KMS-11 (cell line): ENCODE measurements around the gene CLTC.

Experiments used
- H2AFZ ChIP-seq: fragments of 200-600 bp; sonication (generic); 2 replicates; pipeline ENCODE4 v1.6.1; 2016; ENCODE audit warnings: antibody characterized with exemption, mixed run types, low read depth
- H3K27ac ChIP-seq: fragments of 200-600 bp; sonication (generic); 2 replicates; pipeline ENCODE4 v1.6.1; 2016; ENCODE audit warnings: mild to moderate bottlenecking, mixed run types
- H3K27me3 ChIP-seq: fragments of 200-600 bp; sonication (generic); 2 replicates; pipeline ENCODE4 v1.6.1; 2017; ENCODE audit warnings: mild to moderate bottlenecking, low read depth, mixed run types, moderate library complexity; ENCODE audit not compliant: insufficient read depth
- H3K36me3 ChIP-seq: fragments of 200-600 bp; sonication (generic); 2 replicates; pipeline ENCODE4 v1.6.1; 2017; ENCODE audit warnings: mild to moderate bottlenecking, mixed run types; ENCODE audit not compliant: insufficient read depth
- H3K4me1 ChIP-seq: fragments of 200-600 bp; sonication (generic); 2 replicates; pipeline ENCODE4 v1.6.1; 2016; ENCODE audit warnings: mild to moderate bottlenecking, low read depth, mixed run types; ENCODE audit not compliant: poor library complexity, severe bottlenecking
- H3K4me2 ChIP-seq: fragments of 200-600 bp; sonication (generic); 2 replicates; pipeline ENCODE4 v1.7.0; 2016; ENCODE audit warnings: mild to moderate bottlenecking, mixed run types
- H3K4me3 ChIP-seq: fragments of 200-600 bp; sonication (generic); IDR thresholded peaks from 2 replicates; pipeline ENCODE4 v1.6.1; 2017; ENCODE audit warnings: low read depth, low read length, mixed read lengths; ENCODE audit not compliant: insufficient read depth
- H3K79me2 ChIP-seq: fragments of 200-600 bp; sonication (generic); 2 replicates; pipeline ENCODE4 v1.6.1; 2016; ENCODE audit warnings: low read depth, mixed run types; ENCODE audit not compliant: insufficient read depth
- H3K9ac ChIP-seq: fragments of 200-600 bp; sonication (generic); 2 replicates; pipeline ENCODE4 v1.6.1; 2016; ENCODE audit warnings: mild to moderate bottlenecking, mixed run types
- H4K20me1 ChIP-seq: fragments of 200-600 bp; sonication (generic); 2 replicates; pipeline ENCODE4 v1.6.1; 2016; ENCODE audit warnings: mild to moderate bottlenecking, mixed run types; ENCODE audit not compliant: insufficient read depth
- TF ChIP-seq, protein P1 (sequence below): fragments of 200-600 bp; sonication (generic); conservative IDR thresholded peaks from 2 replicates; pipeline ENCODE4 v1.6.1; 2017; ENCODE audit warnings: low read depth, mild to moderate bottlenecking, antibody characterized with exemption, low read length, moderate library complexity, mixed read lengths

Gene CLTC

DNA sequence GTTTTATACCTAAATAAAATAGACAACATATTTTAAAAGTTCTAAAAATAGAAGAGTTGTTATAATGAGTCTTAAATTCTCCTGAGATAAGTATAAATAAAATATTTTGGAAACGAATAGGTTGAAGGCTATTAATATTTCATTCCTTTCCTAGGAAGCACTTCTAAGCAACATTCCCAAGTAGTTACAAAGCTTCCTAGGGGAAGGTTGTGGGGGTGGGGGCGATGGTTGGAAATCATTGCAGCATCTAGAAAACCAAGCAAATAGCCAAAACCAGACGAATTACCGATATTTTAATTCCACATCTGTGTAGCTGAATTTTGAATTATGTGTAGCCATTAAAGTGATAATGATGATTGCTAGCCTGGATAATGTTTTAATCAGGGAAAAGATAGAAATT lies 60.6 kb downstream of the CLTC start:
- Histone ChIP-seq H3K36me3 (peaks cover 39% of the 10 kb centered on the region; the same call in 1 of the 2 replicates), H4K20me1 (no peaks in the 10 kb centered on the region), H3K9ac (no peak overlapping the region), H3K27ac (no peak overlapping the region), H2AFZ (no peak overlapping the region), H3K4me1 (no peaks in the 10 kb centered on the region), H3K4me2 (no peak overlapping the region), H3K79me2 (peaks cover under 1% of the 10 kb centered on the region; the same call in 1 of the 2 replicates), H3K27me3 (no peaks in the 10 kb centered on the region), H3K4me3 (no peak overlapping the region)
- TF ChIP-seq, protein P1, sequence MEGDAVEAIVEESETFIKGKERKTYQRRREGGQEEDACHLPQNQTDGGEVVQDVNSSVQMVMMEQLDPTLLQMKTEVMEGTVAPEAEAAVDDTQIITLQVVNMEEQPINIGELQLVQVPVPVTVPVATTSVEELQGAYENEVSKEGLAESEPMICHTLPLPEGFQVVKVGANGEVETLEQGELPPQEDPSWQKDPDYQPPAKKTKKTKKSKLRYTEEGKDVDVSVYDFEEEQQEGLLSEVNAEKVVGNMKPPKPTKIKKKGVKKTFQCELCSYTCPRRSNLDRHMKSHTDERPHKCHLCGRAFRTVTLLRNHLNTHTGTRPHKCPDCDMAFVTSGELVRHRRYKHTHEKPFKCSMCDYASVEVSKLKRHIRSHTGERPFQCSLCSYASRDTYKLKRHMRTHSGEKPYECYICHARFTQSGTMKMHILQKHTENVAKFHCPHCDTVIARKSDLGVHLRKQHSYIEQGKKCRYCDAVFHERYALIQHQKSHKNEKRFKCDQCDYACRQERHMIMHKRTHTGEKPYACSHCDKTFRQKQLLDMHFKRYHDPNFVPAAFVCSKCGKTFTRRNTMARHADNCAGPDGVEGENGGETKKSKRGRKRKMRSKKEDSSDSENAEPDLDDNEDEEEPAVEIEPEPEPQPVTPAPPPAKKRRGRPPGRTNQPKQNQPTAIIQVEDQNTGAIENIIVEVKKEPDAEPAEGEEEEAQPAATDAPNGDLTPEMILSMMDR, result no peak

DNA sequence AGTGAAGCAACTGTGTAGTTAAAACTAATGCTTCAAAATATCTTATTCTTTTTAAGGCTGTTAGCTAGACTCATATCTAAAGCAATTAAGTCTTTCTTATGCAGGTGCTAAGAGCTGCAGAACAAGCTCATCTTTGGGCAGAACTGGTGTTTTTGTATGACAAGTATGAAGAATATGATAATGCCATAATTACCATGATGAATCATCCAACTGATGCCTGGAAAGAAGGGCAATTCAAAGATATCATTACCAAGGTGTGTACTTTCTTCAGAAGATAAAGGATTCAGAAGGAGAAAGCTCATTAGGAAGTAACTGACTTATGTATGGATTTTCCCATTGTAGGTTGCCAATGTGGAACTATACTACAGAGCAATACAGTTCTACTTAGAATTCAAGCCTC lies 63.6 kb downstream of the CLTC start:
- peaks cover 43% of the 10 kb centered on the region; the same call in 1 of the 2 replicates for H3K36me3 ChIP-seq
- TF ChIP-seq, protein P1, result no peak
- H3K79me2 ChIP-seq, result peaks cover 6% of the 10 kb centered on the region; the same call in 1 of the 2 replicates

DNA sequence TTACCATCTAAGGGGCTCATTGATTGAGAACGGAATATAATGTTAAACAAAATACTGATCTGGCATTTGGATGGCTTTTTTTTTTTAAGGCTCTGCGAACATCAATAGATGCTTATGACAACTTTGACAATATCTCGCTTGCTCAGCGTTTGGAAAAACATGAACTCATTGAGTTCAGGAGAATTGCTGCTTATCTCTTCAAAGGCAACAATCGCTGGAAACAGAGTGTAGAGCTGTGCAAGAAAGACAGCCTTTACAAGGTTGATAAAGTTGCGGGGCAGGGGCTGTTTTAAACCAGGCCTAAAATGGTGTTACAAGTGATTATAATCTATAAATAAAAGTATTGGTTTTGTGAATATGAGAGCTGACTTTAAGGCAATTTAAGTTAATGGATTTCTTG lies 65.3 kb downstream of the CLTC start:
- TF ChIP-seq, protein P1, result no peak
- H3K4me2 ChIP-seq, result no peak overlapping the region
- no peak overlapping the region for H2AFZ ChIP-seq
- peaks cover 31% of the 10 kb centered on the region for H3K4me1 ChIP-seq
- no peaks in the 10 kb centered on the region for H3K27me3 ChIP-seq
- peaks cover 38% of the 10 kb centered on the region; the same call in 1 of the 2 replicates for H3K36me3 ChIP-seq
- H4K20me1 ChIP-seq, result no peaks in the 10 kb centered on the region
- no peak overlapping the region for H3K9ac ChIP-seq
- no peak overlapping the region for H3K27ac ChIP-seq
- no peak overlapping the region for H3K4me3 ChIP-seq
- H3K79me2 ChIP-seq, result peaks cover 17% of the 10 kb centered on the region; the same call in 1 of the 2 replicates

More for the DNA sequence above, 63.6 kb downstream of the CLTC start:
- H3K9ac ChIP-seq, result no peak overlapping the region
- no peaks in the 10 kb centered on the region for H4K20me1 ChIP-seq
- no peak overlapping the region for H3K4me2 ChIP-seq
- peaks cover 29% of the 10 kb centered on the region for H3K4me1 ChIP-seq
- no peak overlapping the region; the same call in 1 of the 2 replicates for H3K27ac ChIP-seq
- no peak overlapping the region for H2AFZ ChIP-seq
- no peak overlapping the region for H3K4me3 ChIP-seq
- H3K27me3 ChIP-seq, result no peaks in the 10 kb centered on the region

DNA sequence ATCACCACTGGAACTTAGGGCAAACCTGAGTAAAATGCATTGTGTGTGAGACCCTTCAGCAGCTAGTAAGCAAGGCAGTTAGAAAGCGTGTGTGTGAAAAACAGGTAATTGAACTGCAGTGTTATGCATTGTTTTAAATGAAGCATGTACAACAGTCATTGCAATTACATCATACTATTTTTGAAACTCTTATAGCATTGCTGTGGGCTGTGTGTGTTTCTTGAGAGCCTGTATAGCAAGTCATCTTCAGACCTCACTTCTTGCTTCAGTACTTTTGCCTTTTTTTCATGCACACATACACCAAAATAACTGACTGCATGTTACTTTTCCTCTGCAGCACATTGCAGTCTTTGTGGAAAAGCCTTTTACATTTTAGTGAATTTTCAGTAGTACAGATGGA lies 68.3 kb downstream of the CLTC start:
- H3K4me1 ChIP-seq, result peaks cover 31% of the 10 kb centered on the region
- H3K4me3 ChIP-seq, result no peak overlapping the region
- TF ChIP-seq, protein P1, result no peak
- H3K27ac ChIP-seq, result no peak overlapping the region
- H3K36me3 ChIP-seq, result peaks cover 27% of the 10 kb centered on the region; the same call in 1 of the 2 replicates
- peaks cover 17% of the 10 kb centered on the region; the same call in 1 of the 2 replicates for H3K79me2 ChIP-seq
- no peaks in the 10 kb centered on the region for H4K20me1 ChIP-seq
- H2AFZ ChIP-seq, result no peak overlapping the region
- no peak overlapping the region for H3K4me2 ChIP-seq
- H3K9ac ChIP-seq, result no peak overlapping the region
- no peaks in the 10 kb centered on the region for H3K27me3 ChIP-seq
